ENCODE results near the gene GALNT9.

Gene GALNT9

DNA sequence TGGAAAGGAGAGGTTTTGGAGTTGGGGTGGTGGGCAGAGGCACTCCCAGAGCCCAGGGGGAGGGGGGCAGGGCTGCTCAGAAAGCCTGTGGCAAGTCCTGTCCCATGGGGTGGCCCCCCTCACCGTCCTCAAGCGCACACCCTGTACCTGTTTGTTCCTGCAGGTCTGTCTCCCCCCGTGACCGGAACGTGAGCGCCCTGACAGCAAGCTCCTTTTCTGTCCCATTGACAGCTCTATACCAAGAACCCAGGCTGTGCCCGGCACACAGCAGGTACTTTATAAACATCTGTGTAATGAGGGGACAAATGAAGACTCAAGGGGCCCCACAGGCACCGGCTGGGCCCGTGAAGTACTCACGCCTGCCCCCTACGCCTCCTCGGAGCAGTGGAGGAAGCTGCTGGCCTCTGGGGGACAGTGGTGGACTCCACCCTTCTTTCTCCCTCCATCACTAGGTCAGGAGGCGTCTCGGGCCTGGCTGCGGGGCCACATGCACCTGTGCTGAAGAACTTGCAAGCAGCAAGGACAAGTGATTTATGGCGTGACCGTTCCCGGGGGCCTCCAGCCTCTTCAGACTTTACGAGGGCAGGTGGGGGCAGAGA lies 65.8 kb downstream of the GALNT9 start:
- DNase-seq (ENCODE audit: low spot score) = no peak
- TF ChIP-seq, protein P1, sequence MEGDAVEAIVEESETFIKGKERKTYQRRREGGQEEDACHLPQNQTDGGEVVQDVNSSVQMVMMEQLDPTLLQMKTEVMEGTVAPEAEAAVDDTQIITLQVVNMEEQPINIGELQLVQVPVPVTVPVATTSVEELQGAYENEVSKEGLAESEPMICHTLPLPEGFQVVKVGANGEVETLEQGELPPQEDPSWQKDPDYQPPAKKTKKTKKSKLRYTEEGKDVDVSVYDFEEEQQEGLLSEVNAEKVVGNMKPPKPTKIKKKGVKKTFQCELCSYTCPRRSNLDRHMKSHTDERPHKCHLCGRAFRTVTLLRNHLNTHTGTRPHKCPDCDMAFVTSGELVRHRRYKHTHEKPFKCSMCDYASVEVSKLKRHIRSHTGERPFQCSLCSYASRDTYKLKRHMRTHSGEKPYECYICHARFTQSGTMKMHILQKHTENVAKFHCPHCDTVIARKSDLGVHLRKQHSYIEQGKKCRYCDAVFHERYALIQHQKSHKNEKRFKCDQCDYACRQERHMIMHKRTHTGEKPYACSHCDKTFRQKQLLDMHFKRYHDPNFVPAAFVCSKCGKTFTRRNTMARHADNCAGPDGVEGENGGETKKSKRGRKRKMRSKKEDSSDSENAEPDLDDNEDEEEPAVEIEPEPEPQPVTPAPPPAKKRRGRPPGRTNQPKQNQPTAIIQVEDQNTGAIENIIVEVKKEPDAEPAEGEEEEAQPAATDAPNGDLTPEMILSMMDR (IDR thresholded peaks at IDR 0.05) = no peak
- H3K4me3 ChIP-seq = no peak overlapping the region
- no peak overlapping the region for H3K27ac ChIP-seq

DNA sequence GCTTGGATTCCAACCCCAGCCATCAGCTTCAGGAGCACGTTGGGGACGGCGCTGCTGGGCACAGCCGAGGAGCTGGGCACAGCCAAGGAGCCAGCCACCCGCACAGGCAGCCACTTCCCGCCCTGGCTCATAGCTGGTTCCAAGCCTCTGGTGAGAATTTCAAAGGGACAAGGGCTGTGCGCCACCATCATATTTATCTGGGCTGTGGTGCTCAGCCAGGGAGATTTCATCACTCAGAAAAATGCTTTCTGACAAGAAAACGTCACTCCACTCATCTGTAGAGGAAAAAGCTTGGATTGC lies 66.4 kb downstream of the GALNT9 start:
- DNase-seq (ENCODE audit: low spot score) = no peak
- TF ChIP-seq, protein P1 (IDR thresholded peaks at IDR 0.05) = no peak
- Histone ChIP-seq H3K27ac (no peak overlapping the region), H3K4me3 (no peak overlapping the region)

DNA sequence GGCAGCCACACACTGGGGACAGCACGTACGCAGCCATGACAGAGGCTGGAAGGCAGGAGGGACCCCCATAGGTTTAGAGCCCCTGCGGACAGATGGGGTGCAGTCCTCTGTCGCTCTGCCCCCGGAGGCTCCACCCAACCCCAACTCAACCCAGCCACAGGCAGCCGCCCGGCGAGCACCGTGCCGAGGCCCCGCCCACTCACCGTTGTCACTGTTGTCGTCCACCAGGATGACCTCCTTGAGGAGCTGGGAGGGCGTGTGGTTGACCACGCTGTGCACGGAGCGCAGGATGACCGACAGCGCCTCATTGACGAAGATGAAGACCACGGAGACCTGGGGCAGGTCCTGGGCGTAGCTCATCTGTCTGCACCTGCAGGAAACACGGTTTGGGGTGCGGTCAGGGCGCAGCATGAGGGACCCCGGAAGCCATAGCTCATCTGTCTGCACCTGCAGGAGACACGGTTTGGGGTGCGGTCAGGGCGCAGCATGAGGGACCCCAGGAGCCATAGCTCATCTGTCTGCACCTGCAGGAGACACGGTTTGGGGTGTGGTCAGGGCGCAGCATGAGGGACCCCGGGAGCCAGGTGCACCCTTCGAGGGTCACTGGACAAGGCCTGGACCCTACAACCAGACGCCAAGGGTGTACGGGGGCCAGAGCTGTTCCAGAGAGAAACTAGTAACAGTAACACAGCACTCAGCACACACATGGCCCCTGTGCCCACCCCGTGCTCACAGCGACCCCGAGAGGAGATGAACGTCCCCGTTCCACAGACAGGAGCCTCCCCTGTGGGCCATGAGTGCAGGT lies 66.9 kb downstream of the GALNT9 start:
- TF ChIP-seq, protein P1 (IDR thresholded peaks at IDR 0.05) = no peak
- no peak overlapping the region for H3K27ac ChIP-seq
- DNase-seq (ENCODE audit: low spot score) = no peak
- no peak overlapping the region for H3K4me3 ChIP-seq

DNA sequence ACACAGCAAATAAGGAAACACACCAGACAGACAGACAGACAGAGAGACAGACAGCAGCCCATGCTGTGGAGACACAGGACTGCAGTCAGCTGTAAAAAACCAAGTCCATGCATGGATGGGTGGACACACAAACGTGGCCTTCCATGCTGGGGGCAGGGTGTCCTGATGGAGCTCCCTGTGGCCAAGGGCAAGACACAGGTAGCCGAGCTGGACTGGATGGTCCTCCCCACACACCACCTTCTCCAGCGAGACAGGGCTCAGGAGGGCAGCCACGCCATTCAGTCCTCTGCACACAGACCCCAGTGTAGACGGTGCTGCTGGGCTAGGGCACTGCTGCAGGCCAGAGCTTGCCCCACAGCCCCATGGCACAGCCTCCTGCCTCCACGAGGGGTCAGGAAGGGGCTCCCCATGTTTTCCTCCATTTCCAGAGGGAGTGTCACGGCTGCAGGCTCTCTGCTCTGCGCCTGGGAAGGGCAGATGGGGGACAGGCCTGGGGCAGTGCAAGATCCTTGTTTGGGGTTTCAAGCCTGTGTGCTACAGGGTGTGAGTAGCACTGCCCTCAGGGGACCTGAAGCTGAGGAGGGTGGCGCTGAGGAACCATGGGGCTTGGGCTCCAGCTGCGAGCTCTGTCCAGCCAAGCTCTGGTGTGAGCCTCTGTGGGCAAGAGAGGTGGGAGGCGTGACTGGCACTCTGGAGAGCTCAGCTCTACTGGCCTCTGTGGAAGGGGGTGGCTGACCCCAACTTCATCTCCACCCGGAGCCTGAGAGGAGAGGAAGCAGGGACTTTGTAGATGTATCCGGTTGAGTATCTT lies 67.9 kb downstream of the GALNT9 start:
- TF ChIP-seq, protein P1 (IDR thresholded peaks at IDR 0.05) = no peak
- Histone ChIP-seq H3K27ac (no peak overlapping the region), H3K4me3 (no peak overlapping the region)
- no peak for DNase-seq (ENCODE audit: low spot score)

DNA sequence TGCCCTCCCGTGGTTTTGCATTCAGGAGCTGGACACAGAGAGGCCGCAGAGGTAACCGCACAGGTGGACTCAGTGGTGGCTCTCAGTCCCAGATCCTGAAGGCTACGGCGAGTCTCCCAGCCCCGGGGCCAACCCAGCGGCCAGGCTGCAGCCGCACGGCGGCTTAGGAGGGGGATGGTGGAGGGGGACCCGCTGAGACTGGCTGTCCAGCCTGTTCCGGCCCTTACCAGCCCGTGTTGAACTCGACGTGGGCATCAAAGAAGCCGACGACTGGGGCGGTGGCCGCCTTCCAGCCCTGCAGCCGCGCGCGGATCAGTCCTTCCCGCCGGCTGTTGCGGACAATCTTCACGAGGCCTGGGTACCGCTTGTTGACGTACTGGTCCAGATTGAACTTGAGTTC lies 68.7 kb downstream of the GALNT9 start:
- Histone ChIP-seq H3K4me3 (no peak overlapping the region), H3K27ac (no peak overlapping the region)
- DNase-seq (ENCODE audit: low spot score) = no peak
- TF ChIP-seq, protein P1 (IDR thresholded peaks at IDR 0.05) = no peak

DNA sequence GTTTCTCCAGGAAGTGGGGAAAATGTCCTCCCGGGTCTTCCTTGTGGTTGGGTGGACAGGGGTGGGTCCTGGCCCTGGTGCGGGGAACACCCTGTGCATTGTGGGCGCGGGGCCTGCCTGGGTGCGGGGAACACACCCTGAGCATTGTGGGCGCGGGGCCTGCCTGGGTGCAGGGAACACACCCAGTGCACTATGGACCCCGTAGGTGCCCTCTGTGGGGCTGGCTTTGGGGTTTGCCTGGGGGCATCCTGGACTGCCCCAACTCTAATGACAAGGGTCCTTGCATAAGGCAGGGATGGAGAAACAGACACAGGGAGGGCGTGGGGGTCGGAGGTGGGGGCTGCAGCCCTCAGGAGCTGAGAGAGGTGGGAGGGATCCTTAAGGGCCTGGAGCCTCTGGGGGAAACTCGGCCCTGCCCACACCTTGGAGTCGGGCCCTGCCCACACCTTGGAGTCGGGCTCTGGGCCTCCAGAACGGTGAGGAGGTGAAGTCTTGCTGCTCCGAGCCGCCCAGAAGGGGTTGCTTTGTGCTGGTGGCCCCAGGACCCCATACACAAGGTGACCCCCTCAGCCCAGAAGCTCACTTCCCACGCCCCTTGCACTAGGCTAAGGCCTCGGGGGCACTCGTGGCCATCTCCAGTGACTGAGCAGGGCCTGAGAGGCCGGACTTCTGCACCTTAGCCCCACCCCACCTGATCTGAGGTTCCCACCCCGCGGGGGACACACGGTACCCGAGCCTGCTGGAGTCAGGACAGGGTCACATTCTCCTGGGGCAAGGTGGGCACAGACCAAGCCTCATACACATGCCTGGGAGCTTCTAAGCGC lies 69.3 kb downstream of the GALNT9 start:
- no peak for DNase-seq (ENCODE audit: low spot score)
- Histone ChIP-seq H3K4me3 (no peak overlapping the region), H3K27ac (no peak overlapping the region)
- TF ChIP-seq, protein P1 (IDR thresholded peaks at IDR 0.05) = no peak
